ENCODE measurements around the gene FAM47B. TPM values are rescaled to one million over a fixed set of nuclear protein-coding genes. Genes with fewer than 3 reads are reported as not detected.

The FAM47B gene
- total and polyA plus RNA-seq, 2 donors = not detected

- Histone ChIP-seq H3K4me1 (ENCODE audit: control insufficient read depth in 2 of 2, insufficient read depth in 2 of 2, low read length in 2 of 2) (no peaks in the 10 kb centered on the region), H3K9me3 (ENCODE audit: control insufficient read depth in 2 of 2, insufficient read depth in 1 of 2, low read length in 1 of 2) (no peaks in the 10 kb centered on the region), H3K27me3 (ENCODE audit: control insufficient read depth in 2 of 2, insufficient read depth in 1 of 2, low read length in 1 of 2) (no peaks in the 10 kb centered on the region), H3K36me3 (ENCODE audit: control insufficient read depth in 2 of 2, insufficient read depth in 2 of 2, low read length in 1 of 2) (no peaks in the 10 kb centered on the region), H3K27ac (ENCODE audit: low read depth in 1 of 2, low read length in 1 of 2) (no peak overlapping the region), H3K4me3 (ENCODE audit: low read length in 2 of 2) (no peak overlapping the region)
- no peak for DNase-seq (ENCODE audit: low read depth in 6 of 9, low spot score in 9 of 9)
- 58% methylated on average over 1 of the region's 1 CpG for WGBS
Measured at GRCh38 chrX:34918856-34919255, 23.7 kb upstream of the FAM47B start.

- Histone ChIP-seq H3K4me3 (ENCODE audit: low read length in 2 of 2) (no peak overlapping the region), H3K4me1 (ENCODE audit: control insufficient read depth in 2 of 2, insufficient read depth in 2 of 2, low read length in 2 of 2) (no peaks in the 10 kb centered on the region), H3K27ac (ENCODE audit: low read depth in 1 of 2, low read length in 1 of 2) (no peak overlapping the region), H3K9me3 (ENCODE audit: control insufficient read depth in 2 of 2, insufficient read depth in 1 of 2, low read length in 1 of 2) (no peaks in the 10 kb centered on the region), H3K27me3 (ENCODE audit: control insufficient read depth in 2 of 2, insufficient read depth in 1 of 2, low read length in 1 of 2) (no peaks in the 10 kb centered on the region), H3K36me3 (ENCODE audit: control insufficient read depth in 2 of 2, insufficient read depth in 2 of 2, low read length in 1 of 2) (no peaks in the 10 kb centered on the region)
- 86% methylated on average over 2 of the region's 2 CpGs for WGBS
- DNase-seq (ENCODE audit: low read depth in 6 of 9, low spot score in 9 of 9) = no peak
Measured at GRCh38 chrX:34927866-34928265, 14.7 kb upstream of the FAM47B start.

- H3K4me1 ChIP-seq (ENCODE audit: control insufficient read depth in 2 of 2, insufficient read depth in 2 of 2, low read length in 2 of 2) = no peaks in the 10 kb centered on the region
- H3K27me3 ChIP-seq (ENCODE audit: control insufficient read depth in 2 of 2, insufficient read depth in 1 of 2, low read length in 1 of 2) = no peaks in the 10 kb centered on the region
- no peak for DNase-seq (ENCODE audit: low read depth in 6 of 9, low spot score in 9 of 9)
- no peak overlapping the region for H3K4me3 ChIP-seq (ENCODE audit: low read length in 2 of 2)
- H3K9me3 ChIP-seq (ENCODE audit: control insufficient read depth in 2 of 2, insufficient read depth in 1 of 2, low read length in 1 of 2) = peaks cover 0 to 14% of the 10 kb centered on the region in 2 donors
- WGBS = 99% methylated on average over 24 of the region's 24 CpGs
- H3K36me3 ChIP-seq (ENCODE audit: control insufficient read depth in 2 of 2, insufficient read depth in 2 of 2, low read length in 1 of 2) = no peaks in the 10 kb centered on the region
- H3K27ac ChIP-seq (ENCODE audit: low read depth in 1 of 2, low read length in 1 of 2) = no peak overlapping the region
Measured at GRCh38 chrX:34943235-34943634, 639 bp downstream of the FAM47B start.

- no peak overlapping the region for H3K4me3 ChIP-seq (ENCODE audit: low read length in 2 of 2)
- H3K9me3 ChIP-seq (ENCODE audit: control insufficient read depth in 2 of 2, insufficient read depth in 1 of 2, low read length in 1 of 2) = no peaks in the 10 kb centered on the region
- no peaks in the 10 kb centered on the region for H3K4me1 ChIP-seq (ENCODE audit: control insufficient read depth in 2 of 2, insufficient read depth in 2 of 2, low read length in 2 of 2)
- H3K27ac ChIP-seq (ENCODE audit: low read depth in 1 of 2, low read length in 1 of 2) = no peak overlapping the region
- H3K27me3 ChIP-seq (ENCODE audit: control insufficient read depth in 2 of 2, insufficient read depth in 1 of 2, low read length in 1 of 2) = no peaks in the 10 kb centered on the region
- no peaks in the 10 kb centered on the region for H3K36me3 ChIP-seq (ENCODE audit: control insufficient read depth in 2 of 2, insufficient read depth in 2 of 2, low read length in 1 of 2)
- DNase-seq (ENCODE audit: low read depth in 6 of 9, low spot score in 9 of 9) = no peak
Measured at GRCh38 chrX:34956916-34957315, 14.3 kb downstream of the FAM47B start.

GRCh38 chrX:34961662-34962061, 19.1 kb downstream of the FAM47B start:
- Histone ChIP-seq H3K9me3 (ENCODE audit: control insufficient read depth in 2 of 2, insufficient read depth in 1 of 2, low read length in 1 of 2) (no peaks in the 10 kb centered on the region), H3K36me3 (ENCODE audit: control insufficient read depth in 2 of 2, insufficient read depth in 2 of 2, low read length in 1 of 2) (no peaks in the 10 kb centered on the region), H3K27ac (ENCODE audit: low read depth in 1 of 2, low read length in 1 of 2) (no peak overlapping the region), H3K27me3 (ENCODE audit: control insufficient read depth in 2 of 2, insufficient read depth in 1 of 2, low read length in 1 of 2) (no peaks in the 10 kb centered on the region), H3K4me1 (ENCODE audit: control insufficient read depth in 2 of 2, insufficient read depth in 2 of 2, low read length in 2 of 2) (no peaks in the 10 kb centered on the region), H3K4me3 (ENCODE audit: low read length in 2 of 2) (no peak overlapping the region)
- no peak for DNase-seq (ENCODE audit: low read depth in 6 of 9, low spot score in 9 of 9)

GRCh38 chrX:34972206-34972605, 29.6 kb downstream of the FAM47B start:
- H3K4me3 ChIP-seq (ENCODE audit: low read length in 2 of 2) = no peak overlapping the region
- no peak overlapping the region for H3K27ac ChIP-seq (ENCODE audit: low read depth in 1 of 2, low read length in 1 of 2)
- H3K4me1 ChIP-seq (ENCODE audit: control insufficient read depth in 2 of 2, insufficient read depth in 2 of 2, low read length in 2 of 2) = no peaks in the 10 kb centered on the region
- no peak for DNase-seq (ENCODE audit: low read depth in 6 of 9, low spot score in 9 of 9)
- 68% methylated on average over 3 of the region's 3 CpGs for WGBS
- no peaks in the 10 kb centered on the region for H3K9me3 ChIP-seq (ENCODE audit: control insufficient read depth in 2 of 2, insufficient read depth in 1 of 2, low read length in 1 of 2)
- H3K27me3 ChIP-seq (ENCODE audit: control insufficient read depth in 2 of 2, insufficient read depth in 1 of 2, low read length in 1 of 2) = no peaks in the 10 kb centered on the region
- H3K36me3 ChIP-seq (ENCODE audit: control insufficient read depth in 2 of 2, insufficient read depth in 2 of 2, low read length in 1 of 2) = no peaks in the 10 kb centered on the region

- Histone ChIP-seq H3K4me3 (ENCODE audit: low read length in 2 of 2) (no peak overlapping the region), H3K27ac (ENCODE audit: low read depth in 1 of 2, low read length in 1 of 2) (no peak overlapping the region), H3K4me1 (ENCODE audit: control insufficient read depth in 2 of 2, insufficient read depth in 2 of 2, low read length in 2 of 2) (no peaks in the 10 kb centered on the region), H3K36me3 (ENCODE audit: control insufficient read depth in 2 of 2, insufficient read depth in 2 of 2, low read length in 1 of 2) (no peaks in the 10 kb centered on the region), H3K9me3 (ENCODE audit: control insufficient read depth in 2 of 2, insufficient read depth in 1 of 2, low read length in 1 of 2) (no peaks in the 10 kb centered on the region), H3K27me3 (ENCODE audit: control insufficient read depth in 2 of 2, insufficient read depth in 1 of 2, low read length in 1 of 2) (no peaks in the 10 kb centered on the region)
- DNase-seq (ENCODE audit: low read depth in 6 of 9, low spot score in 9 of 9) = no peak
- WGBS = 94% methylated on average over 3 of the region's 3 CpGs
Measured at GRCh38 chrX:34978171-34978570, 35.6 kb downstream of the FAM47B start.

- Histone ChIP-seq H3K36me3 (ENCODE audit: control insufficient read depth in 2 of 2, insufficient read depth in 2 of 2, low read length in 1 of 2) (no peaks in the 10 kb centered on the region), H3K4me1 (ENCODE audit: control insufficient read depth in 2 of 2, insufficient read depth in 2 of 2, low read length in 2 of 2) (no peaks in the 10 kb centered on the region), H3K27ac (ENCODE audit: low read depth in 1 of 2, low read length in 1 of 2) (no peak overlapping the region), H3K9me3 (ENCODE audit: control insufficient read depth in 2 of 2, insufficient read depth in 1 of 2, low read length in 1 of 2) (no peaks in the 10 kb centered on the region), H3K4me3 (ENCODE audit: low read length in 2 of 2) (no peak overlapping the region), H3K27me3 (ENCODE audit: control insufficient read depth in 2 of 2, insufficient read depth in 1 of 2, low read length in 1 of 2) (no peaks in the 10 kb centered on the region)
- DNase-seq (ENCODE audit: low read depth in 6 of 9, low spot score in 9 of 9) = no peak
- WGBS = 90% methylated on average over 1 of the region's 1 CpG
Measured at GRCh38 chrX:34987646-34988045, 45.0 kb downstream of the FAM47B start.

All from thymus (tissue), 11 donors.